IPS-15b (cell line): Measurements from ENCODE around the gene CYB5R3.
A peak's percentile ranks its signal among the peaks of the same experiment; 100 is the strongest.
"Not testable (repeated sequence)": the region's sequence is repeated elsewhere in the genome, so short reads cannot be mapped to it uniquely, and the experiment has no call there.

ENCODE experiments used
- H3K27me3 ChIP-seq: one replicate; pipeline ENCODE4 v1.6.1; 2013; ENCODE audit warnings: low read length; ENCODE audit not compliant: control insufficient read depth, insufficient read depth
- H3K36me3 ChIP-seq: one replicate; pipeline ENCODE4 v1.6.1; 2013; ENCODE audit warnings: low read length; ENCODE audit not compliant: control insufficient read depth, insufficient read depth
- H3K4me1 ChIP-seq: one replicate; pipeline ENCODE4 v1.6.1; 2013; ENCODE audit warnings: mild to moderate bottlenecking, low read length; ENCODE audit not compliant: control insufficient read depth, insufficient read depth
- H3K4me3 ChIP-seq: one replicate; pipeline ENCODE4 v1.5.1; 2013; ENCODE audit warnings: low read depth, low read length
- H3K9ac ChIP-seq: one replicate; pipeline ENCODE4 v1.6.1; 2013; ENCODE audit warnings: low read depth, mild to moderate bottlenecking, low read length
- H3K9me3 ChIP-seq: one replicate; pipeline ENCODE4 v1.6.1; 2013; ENCODE audit warnings: mild to moderate bottlenecking, low read length; ENCODE audit not compliant: control insufficient read depth, insufficient read depth

Gene CYB5R3

GRCh38 chr22:42686756-42687491 is 37.7 kb upstream of the CYB5R3 start:
- no peaks in the 10 kb centered on the region for H3K36me3 ChIP-seq
- H3K4me3 ChIP-seq = no peak overlapping the region
- no peaks in the 10 kb centered on the region for H3K27me3 ChIP-seq
- H3K9ac ChIP-seq = no peak overlapping the region
- peaks cover 4% of the 10 kb centered on the region for H3K4me1 ChIP-seq
- H3K9me3 ChIP-seq = no peaks in the 10 kb centered on the region

- H3K4me3 ChIP-seq = no peak overlapping the region
- no peaks in the 10 kb centered on the region for H3K27me3 ChIP-seq
- peak overlapping the region; percentile 2 for H3K9ac ChIP-seq
- no peaks in the 10 kb centered on the region for H3K36me3 ChIP-seq
- peaks cover 4% of the 10 kb centered on the region for H3K4me1 ChIP-seq
- no peaks in the 10 kb centered on the region for H3K9me3 ChIP-seq
Observed at GRCh38 chr22:42685941-42686653, 36.9 kb upstream of the CYB5R3 start.

- no peaks in the 10 kb centered on the region for H3K36me3 ChIP-seq
- H3K27me3 ChIP-seq = no peaks in the 10 kb centered on the region
- no peak overlapping the region for H3K9ac ChIP-seq
- no peak overlapping the region for H3K4me3 ChIP-seq
- peaks cover 4% of the 10 kb centered on the region for H3K4me1 ChIP-seq
- H3K9me3 ChIP-seq = no peaks in the 10 kb centered on the region
Observed at GRCh38 chr22:42684462-42685195, 35.4 kb upstream of the CYB5R3 start.

- Histone ChIP-seq H3K36me3 (no peaks in the 10 kb centered on the region), H3K4me1 (peaks cover 2% of the 10 kb centered on the region), H3K9ac (no peak overlapping the region), H3K27me3 (no peaks in the 10 kb centered on the region), H3K4me3 (no peak overlapping the region), H3K9me3 (no peaks in the 10 kb centered on the region)
Observed at GRCh38 chr22:42683578-42684283, 34.5 kb upstream of the CYB5R3 start.

GRCh38 chr22:42682113-42682851 is 33.1 kb upstream of the CYB5R3 start:
- H3K9me3 ChIP-seq = no peaks in the 10 kb centered on the region
- no peak overlapping the region for H3K9ac ChIP-seq
- H3K36me3 ChIP-seq = no peaks in the 10 kb centered on the region
- no peaks in the 10 kb centered on the region for H3K4me1 ChIP-seq
- no peaks in the 10 kb centered on the region for H3K27me3 ChIP-seq
- no peak overlapping the region for H3K4me3 ChIP-seq

- H3K9ac ChIP-seq = no peak overlapping the region
- no peak overlapping the region for H3K4me3 ChIP-seq
- H3K9me3 ChIP-seq = no peaks in the 10 kb centered on the region
- no peaks in the 10 kb centered on the region for H3K36me3 ChIP-seq
- H3K4me1 ChIP-seq = no peaks in the 10 kb centered on the region
- H3K27me3 ChIP-seq = no peaks in the 10 kb centered on the region
Observed at GRCh38 chr22:42680648-42681047, 31.5 kb upstream of the CYB5R3 start.

GRCh38 chr22:42679691-42680090 is 30.5 kb upstream of the CYB5R3 start:
- Histone ChIP-seq H3K9me3 (no peaks in the 10 kb centered on the region), H3K4me1 (no peaks in the 10 kb centered on the region), H3K9ac (no peak overlapping the region), H3K4me3 (no peak overlapping the region), H3K27me3 (no peaks in the 10 kb centered on the region), H3K36me3 (no peaks in the 10 kb centered on the region)

- H3K9ac ChIP-seq = no peak overlapping the region
- no peaks in the 10 kb centered on the region for H3K9me3 ChIP-seq
- no peaks in the 10 kb centered on the region for H3K4me1 ChIP-seq
- H3K27me3 ChIP-seq = no peaks in the 10 kb centered on the region
- H3K4me3 ChIP-seq = no peak overlapping the region
- H3K36me3 ChIP-seq = no peaks in the 10 kb centered on the region
Observed at GRCh38 chr22:42678894-42679293, 29.7 kb upstream of the CYB5R3 start.

GRCh38 chr22:42677936-42678335 is 28.7 kb upstream of the CYB5R3 start:
- not testable (repeated sequence) for H3K4me3 ChIP-seq, H3K4me1 ChIP-seq

GRCh38 chr22:42676059-42676607 is 26.9 kb upstream of the CYB5R3 start:
- H3K9me3 ChIP-seq = no peaks in the 10 kb centered on the region

More at GRCh38 chr22:42677936-42678335, 28.7 kb upstream of the CYB5R3 start:
- not testable (repeated sequence) for H3K9ac ChIP-seq, H3K9me3 ChIP-seq, H3K36me3 ChIP-seq, H3K27me3 ChIP-seq

More at GRCh38 chr22:42676059-42676607, 26.9 kb upstream of the CYB5R3 start:
- Histone ChIP-seq H3K27me3 (no peaks in the 10 kb centered on the region), H3K9ac (no peak overlapping the region), H3K4me3 (no peak overlapping the region), H3K36me3 (no peaks in the 10 kb centered on the region), H3K4me1 (no peaks in the 10 kb centered on the region)
